Stimulated activated CD8-positive, alpha-beta memory T cell treated with anti-CD3 and anti-CD28 coated beads, Interleukin-4, amount 100 ng/mL, for 1 hour (primary cell): ENCODE measurements around the gene ALG2.

ENCODE experiments used
- DNase-seq, 2 donors: peaks; one replicate each; pipeline ENCODE4 v3.0.0-alpha.2; 2020; ENCODE audit warnings: low read depth in 2 of 2, low spot score in 1 of 2

Gene ALG2

GRCh38 chr9:99173570-99174504 lies 47.9 kb downstream of the ALG2 start:
- DNase-seq: no peak

- DNase-seq: no peak
These were observed 49.3 kb downstream of the ALG2 start for GRCh38 chr9:99172124-99173091.

GRCh38 chr9:99171225-99172123 lies 50.3 kb downstream of the ALG2 start:
- no peak for DNase-seq

GRCh38 chr9:99169982-99170761 lies 51.6 kb downstream of the ALG2 start:
- no peak for DNase-seq

- DNase-seq: no peak
These were observed 52.7 kb downstream of the ALG2 start for GRCh38 chr9:99169086-99169485.

GRCh38 chr9:99167694-99168093 lies 54.0 kb downstream of the ALG2 start:
- DNase-seq: no peak

GRCh38 chr9:99167119-99167518 lies 54.6 kb downstream of the ALG2 start:
- DNase-seq: no peak
